Measurements from ENCODE around the gene ELFN1. TPM values are rescaled to one million over a fixed set of nuclear protein-coding genes. Genes with fewer than 3 reads are reported as not detected.

ELFN1 gene
- total RNA-seq, 1 donor from 2014 or later: 12.3 TPM

DNA sequence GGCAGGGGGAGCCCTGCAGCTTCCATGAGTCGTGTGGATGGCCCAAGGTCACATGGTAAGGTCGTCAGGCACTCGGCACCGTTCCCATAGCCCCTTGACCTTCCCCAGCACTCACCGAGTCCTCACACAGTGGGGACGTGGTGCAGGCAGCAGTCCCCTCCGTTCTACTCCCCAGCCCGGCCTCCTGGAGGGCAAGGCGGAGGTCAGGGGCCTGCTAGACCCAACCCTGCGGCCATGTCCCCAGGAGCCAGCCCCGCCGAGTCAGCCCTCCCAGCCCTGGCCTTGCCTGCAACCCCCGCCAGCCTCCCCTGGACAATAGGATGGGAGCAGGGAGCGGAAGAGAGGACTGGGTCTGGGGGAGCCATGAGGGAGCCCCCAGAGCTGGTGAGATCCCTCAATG, 65.2 kb downstream of the ELFN1 start:
- peaks cover 12% of the 10 kb centered on the region for H3K36me3 Mint-ChIP-seq (ENCODE audit: insufficient read depth)
- peaks cover 10% of the 10 kb centered on the region for H3K9me3 Mint-ChIP-seq (ENCODE audit: low read depth)
- TF ChIP-seq, protein P1, sequence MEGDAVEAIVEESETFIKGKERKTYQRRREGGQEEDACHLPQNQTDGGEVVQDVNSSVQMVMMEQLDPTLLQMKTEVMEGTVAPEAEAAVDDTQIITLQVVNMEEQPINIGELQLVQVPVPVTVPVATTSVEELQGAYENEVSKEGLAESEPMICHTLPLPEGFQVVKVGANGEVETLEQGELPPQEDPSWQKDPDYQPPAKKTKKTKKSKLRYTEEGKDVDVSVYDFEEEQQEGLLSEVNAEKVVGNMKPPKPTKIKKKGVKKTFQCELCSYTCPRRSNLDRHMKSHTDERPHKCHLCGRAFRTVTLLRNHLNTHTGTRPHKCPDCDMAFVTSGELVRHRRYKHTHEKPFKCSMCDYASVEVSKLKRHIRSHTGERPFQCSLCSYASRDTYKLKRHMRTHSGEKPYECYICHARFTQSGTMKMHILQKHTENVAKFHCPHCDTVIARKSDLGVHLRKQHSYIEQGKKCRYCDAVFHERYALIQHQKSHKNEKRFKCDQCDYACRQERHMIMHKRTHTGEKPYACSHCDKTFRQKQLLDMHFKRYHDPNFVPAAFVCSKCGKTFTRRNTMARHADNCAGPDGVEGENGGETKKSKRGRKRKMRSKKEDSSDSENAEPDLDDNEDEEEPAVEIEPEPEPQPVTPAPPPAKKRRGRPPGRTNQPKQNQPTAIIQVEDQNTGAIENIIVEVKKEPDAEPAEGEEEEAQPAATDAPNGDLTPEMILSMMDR (IDR thresholded peaks at IDR 0.05; ENCODE audit: unreplicated experiment): no peak
- H3K27me3 Mint-ChIP-seq: peaks cover 2% of the 10 kb centered on the region
- H3K4me3 Mint-ChIP-seq (ENCODE audit: low read depth): no peak overlapping the region
- H3K27ac Mint-ChIP-seq: no peak overlapping the region
- no peaks in the 10 kb centered on the region for H3K4me1 Mint-ChIP-seq (ENCODE audit: low read depth)
- DNase-seq (ENCODE audit: low spot score, unreplicated experiment): no peak

DNA sequence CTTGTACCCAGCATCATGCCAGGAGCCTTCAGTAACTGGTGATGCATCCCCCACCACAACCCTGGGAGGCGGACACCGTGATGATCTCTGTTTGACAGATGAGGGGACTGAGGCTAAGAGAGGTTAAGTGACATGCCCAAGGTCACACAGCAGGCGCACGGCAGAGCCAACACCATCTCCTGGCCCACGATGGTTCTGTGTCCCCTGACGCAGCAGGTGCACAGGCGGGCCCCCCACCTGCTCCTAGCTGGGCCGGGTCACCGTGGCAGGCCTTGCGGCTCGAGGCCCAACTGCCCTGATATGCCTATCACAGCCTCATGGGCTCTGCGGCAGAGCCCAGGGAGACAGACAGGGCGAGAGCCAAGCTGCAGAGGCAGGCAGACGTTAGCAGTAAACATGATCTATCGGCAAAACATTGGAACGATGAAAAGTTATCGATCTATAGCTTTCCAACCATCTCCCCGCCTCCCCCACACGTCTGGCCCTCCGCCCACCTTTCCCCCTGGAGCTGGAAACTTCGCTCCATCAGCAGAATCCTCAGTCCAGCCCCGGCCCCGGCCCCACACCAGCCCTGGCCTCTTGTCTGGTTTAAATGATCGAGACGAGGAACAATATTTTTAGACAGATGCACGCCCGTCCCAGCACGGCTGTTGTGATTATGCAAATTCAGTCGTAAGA, 65.9 kb downstream of the ELFN1 start:
- no peaks in the 10 kb centered on the region for H3K4me1 Mint-ChIP-seq (ENCODE audit: low read depth)
- H3K27me3 Mint-ChIP-seq: peaks cover 2% of the 10 kb centered on the region
- no peak overlapping the region for H3K27ac Mint-ChIP-seq
- peaks cover 4% of the 10 kb centered on the region for H3K9me3 Mint-ChIP-seq (ENCODE audit: low read depth)
- no peak overlapping the region for H3K4me3 Mint-ChIP-seq (ENCODE audit: low read depth)
- no peak for DNase-seq (ENCODE audit: low spot score, unreplicated experiment)
- H3K36me3 Mint-ChIP-seq (ENCODE audit: insufficient read depth): peaks cover 5% of the 10 kb centered on the region
- TF ChIP-seq, protein P1 (IDR thresholded peaks at IDR 0.05; ENCODE audit: unreplicated experiment): no peak

DNA sequence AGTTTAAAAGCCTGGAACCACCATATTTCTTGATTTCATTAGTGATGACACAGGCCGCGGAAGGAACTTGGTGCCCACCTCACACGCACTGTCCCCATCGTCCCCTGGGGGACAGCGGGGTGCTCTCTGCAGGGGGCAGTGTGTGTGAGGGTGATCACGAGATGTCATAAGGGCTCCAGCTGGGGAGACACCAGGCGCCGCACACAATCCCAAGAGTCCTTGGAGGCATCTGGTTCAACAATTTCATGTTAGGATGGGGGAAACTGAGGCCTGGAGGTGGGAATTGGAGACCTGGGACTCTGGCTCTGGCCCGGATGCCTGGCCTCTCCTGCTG, 66.4 kb downstream of the ELFN1 start:
- Mint-ChIP-seq H3K27ac (no peak overlapping the region), H3K36me3 (ENCODE audit: insufficient read depth) (peaks cover 1% of the 10 kb centered on the region), H3K4me3 (ENCODE audit: low read depth) (no peak overlapping the region), H3K9me3 (ENCODE audit: low read depth) (no peaks in the 10 kb centered on the region), H3K27me3 (no peaks in the 10 kb centered on the region), H3K4me1 (ENCODE audit: low read depth) (no peaks in the 10 kb centered on the region)
- TF ChIP-seq, protein P1 (IDR thresholded peaks at IDR 0.05; ENCODE audit: unreplicated experiment): no peak
- no peak for DNase-seq (ENCODE audit: low spot score, unreplicated experiment)

DNA sequence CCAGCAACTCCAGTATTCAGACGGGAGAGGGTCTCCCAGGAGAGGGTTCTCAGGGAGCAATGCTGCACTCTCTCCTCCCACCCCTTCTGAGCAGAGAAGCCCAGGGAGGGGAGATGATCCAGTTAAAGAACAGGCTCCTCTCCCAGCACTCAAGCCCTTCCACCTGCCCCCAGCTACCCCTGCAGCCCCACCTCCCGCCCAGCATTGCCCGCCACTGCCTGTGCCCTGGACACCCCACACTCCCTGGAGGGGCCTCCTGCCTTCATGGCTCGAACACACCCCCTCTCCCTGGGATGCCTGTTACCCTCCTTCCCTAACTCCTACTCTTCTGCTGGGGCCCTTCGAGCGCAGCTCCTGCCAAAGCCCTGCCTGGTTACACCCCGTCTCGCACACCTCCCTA, 66.8 kb downstream of the ELFN1 start:
- H3K9me3 Mint-ChIP-seq (ENCODE audit: low read depth): no peaks in the 10 kb centered on the region
- no peaks in the 10 kb centered on the region for H3K27me3 Mint-ChIP-seq
- no peaks in the 10 kb centered on the region for H3K4me1 Mint-ChIP-seq (ENCODE audit: low read depth)
- H3K36me3 Mint-ChIP-seq (ENCODE audit: insufficient read depth): peaks cover under 1% of the 10 kb centered on the region
- no peak for DNase-seq (ENCODE audit: low spot score, unreplicated experiment)
- H3K27ac Mint-ChIP-seq: no peak overlapping the region
- TF ChIP-seq, protein P1 (IDR thresholded peaks at IDR 0.05; ENCODE audit: unreplicated experiment): no peak
- no peak overlapping the region for H3K4me3 Mint-ChIP-seq (ENCODE audit: low read depth)

DNA sequence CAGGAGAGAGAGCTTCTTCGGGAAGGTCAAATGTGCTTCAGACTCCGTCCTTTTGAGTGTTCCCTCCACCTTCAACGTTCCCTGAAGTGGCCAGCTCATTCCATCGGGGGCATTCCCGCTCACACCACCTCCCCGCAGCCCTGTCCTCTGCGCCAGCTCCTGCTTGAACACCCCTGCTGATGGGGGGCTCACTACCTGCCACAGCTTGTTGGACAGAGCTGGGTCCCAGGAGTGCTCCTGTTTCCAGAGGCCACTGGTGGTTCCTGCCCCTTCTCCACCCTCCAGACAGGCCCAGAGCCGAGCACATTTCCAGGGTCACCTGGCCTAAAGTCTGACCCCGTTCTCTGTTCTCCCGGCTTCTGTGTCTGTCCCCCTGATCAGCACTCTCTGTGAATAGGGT, 67.4 kb downstream of the ELFN1 start:
- Mint-ChIP-seq H3K36me3 (ENCODE audit: insufficient read depth) (no peaks in the 10 kb centered on the region), H3K4me3 (ENCODE audit: low read depth) (no peak overlapping the region), H3K27ac (no peak overlapping the region), H3K9me3 (ENCODE audit: low read depth) (no peaks in the 10 kb centered on the region), H3K4me1 (ENCODE audit: low read depth) (no peaks in the 10 kb centered on the region), H3K27me3 (no peaks in the 10 kb centered on the region)
- no peak for DNase-seq (ENCODE audit: low spot score, unreplicated experiment)
- TF ChIP-seq, protein P1 (IDR thresholded peaks at IDR 0.05; ENCODE audit: unreplicated experiment): no peak

Measured in progenitor cell of endocrine pancreas (in vitro differentiated cells).